HG03575 (cell line): ENCODE results near the gene GBP3.
"Not testable (repeated sequence)": the region's sequence is repeated elsewhere in the genome, so short reads cannot be mapped to it uniquely, and the experiment has no call there.

ENCODE experiments used
- ATAC-seq: cut with Tn5 transposase; IDR thresholded peaks from one replicate; pipeline ENCODE4 v1.9.1; 2021; ENCODE audit not compliant: unreplicated experiment, insufficient number of reproducible peaks, low FRiP score; ENCODE audit errors: extremely low read depth

GBP3 gene, protein sequence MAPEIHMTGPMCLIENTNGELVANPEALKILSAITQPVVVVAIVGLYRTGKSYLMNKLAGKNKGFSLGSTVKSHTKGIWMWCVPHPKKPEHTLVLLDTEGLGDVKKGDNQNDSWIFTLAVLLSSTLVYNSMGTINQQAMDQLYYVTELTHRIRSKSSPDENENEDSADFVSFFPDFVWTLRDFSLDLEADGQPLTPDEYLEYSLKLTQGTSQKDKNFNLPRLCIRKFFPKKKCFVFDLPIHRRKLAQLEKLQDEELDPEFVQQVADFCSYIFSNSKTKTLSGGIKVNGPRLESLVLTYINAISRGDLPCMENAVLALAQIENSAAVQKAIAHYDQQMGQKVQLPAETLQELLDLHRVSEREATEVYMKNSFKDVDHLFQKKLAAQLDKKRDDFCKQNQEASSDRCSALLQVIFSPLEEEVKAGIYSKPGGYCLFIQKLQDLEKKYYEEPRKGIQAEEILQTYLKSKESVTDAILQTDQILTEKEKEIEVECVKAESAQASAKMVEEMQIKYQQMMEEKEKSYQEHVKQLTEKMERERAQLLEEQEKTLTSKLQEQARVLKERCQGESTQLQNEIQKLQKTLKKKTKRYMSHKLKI

DNA sequence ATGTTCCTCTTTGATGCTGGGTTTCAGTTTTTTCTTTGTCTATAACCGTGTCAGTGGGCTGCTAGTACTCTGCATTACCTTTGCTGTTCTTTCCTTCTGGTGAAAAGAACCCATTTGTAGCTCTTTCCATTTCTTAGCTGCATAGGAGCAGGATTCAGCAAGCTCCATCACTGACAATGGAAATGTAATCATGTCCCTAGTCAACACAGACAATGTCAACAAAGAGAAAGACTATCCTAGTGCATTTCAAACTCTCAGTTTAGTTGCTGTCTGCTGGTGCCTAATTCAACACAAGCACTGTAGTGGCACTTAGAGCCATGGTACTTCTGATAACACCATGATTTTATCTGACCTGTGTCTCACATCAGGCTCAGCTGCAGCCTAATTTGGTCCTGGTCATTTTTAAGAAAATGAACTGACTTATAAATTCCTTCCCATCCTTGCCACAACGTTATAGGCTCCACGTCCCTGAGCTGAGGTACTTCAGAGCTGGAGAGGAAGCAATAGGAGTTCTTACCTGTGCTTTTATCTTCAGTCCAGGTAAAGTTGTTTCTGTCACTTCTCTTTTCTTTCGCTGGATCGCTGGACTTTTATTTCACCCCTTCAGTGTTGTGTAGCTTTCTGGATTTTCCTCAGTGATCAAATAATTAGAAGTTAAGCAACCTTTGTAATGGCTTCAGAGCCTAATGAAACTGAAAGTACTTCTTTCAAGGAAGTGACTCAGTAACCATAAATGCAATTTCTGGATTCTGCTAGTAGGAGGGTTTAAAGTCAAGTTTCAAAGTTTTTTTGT is at the start of gene GBP3:
Gene GBP3 (minus strand): TSS at position 700 of the 793 bp plus-strand sequence. CDS start 2,145 bp downstream, outside the sequence.
- no peak for ATAC-seq

DNA sequence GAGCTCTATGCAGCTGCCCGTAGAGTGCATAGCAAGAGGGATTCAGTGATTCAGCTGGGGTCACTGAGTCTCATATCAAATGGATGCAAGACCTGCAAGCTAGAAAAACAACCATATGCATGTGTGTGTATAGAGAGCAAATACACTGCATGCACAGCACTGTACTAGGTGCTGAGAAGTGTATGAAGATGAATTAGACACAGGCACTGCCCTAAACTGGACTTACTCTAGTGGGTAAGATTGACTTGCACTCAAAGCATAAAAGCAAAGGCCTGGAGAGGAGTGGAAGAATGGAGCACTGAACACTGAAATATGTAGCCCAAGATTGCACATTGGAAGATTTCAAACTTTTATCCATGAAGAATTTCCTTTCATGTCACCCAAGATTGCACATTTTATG is 47.8 kb upstream of the GBP3 start:
- no peak for ATAC-seq

DNA sequence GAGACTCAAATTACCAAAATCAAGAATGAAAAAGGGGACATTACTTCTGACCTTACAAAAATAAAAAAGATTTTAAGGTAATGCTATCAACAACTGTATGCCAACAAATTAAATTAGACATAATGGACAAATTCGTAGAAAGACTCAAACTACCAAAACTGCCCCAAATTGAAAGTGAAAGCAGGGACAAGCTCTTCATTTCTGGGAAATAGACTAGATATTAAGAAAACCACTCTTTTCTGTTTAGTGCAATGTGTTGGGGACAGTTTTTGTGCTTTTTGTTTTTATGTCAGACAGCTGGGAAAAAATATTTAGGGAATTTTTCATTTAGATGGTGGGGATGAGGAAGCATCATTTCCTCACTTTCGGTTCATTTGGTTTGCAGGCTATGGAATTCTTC is 47.3 kb upstream of the GBP3 start:
- ATAC-seq, result no peak

DNA sequence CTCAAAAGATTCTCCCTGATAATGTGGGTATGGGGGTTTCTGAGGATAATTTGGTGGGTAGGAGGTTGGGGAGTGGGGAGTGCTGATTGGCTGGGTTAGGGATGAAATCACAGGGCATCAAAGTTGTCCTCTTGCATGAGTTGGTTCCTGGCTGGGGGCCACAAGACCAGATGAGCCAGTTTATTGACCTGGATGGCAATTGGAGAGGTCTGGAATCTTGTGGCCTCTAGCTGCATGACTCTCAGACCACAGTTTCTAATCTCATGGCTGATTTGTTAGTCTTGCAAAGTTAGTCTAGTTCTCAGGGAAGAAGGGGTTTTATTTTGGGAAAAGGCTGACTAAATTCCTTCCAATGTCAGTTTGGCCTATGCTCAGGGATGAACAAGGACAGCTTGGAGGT is 45.6 kb upstream of the GBP3 start:
- no peak for ATAC-seq

DNA sequence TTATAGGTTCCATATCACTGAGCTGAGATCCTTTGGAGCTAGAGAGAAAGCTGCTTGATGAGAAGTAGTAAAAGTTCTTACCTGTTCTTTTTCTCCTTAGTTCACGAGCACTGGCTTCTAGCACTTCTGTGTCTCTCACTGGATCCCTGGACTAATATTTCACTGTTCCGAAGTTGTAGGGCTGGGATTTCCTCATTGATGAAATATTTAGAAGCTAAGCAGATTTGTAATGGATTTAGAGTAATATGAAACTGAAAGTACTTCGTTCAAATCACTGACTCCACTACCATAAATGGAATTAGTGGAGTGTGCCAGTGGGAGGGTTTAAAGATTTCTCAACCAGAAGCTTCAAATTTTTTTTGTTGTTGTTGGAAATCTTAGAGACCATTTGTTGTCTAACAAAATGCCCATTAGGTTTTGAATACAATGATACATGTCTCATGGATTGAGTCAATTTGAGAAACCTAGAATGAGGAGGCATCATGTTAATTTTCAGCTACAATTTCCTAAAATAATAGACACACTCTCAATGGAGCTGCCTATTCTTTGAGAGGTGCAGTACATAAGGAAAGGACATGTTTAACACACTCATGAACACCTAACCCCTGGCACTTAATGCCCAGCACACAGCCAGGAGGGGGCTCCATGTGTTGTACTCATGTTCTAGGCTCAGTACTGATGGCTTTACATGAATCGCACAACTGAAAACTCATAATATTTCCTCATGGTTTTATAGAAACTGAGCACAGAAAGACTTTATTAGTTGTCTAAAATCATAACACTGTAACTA is 42.6 kb upstream of the GBP3 start, which contains the start of gene GBP1:
Gene GBP1 (minus strand): TSS at position 130 of the 790 bp plus-strand sequence. CDS start 1,974 bp downstream, outside the sequence.
- no peak for ATAC-seq

DNA sequence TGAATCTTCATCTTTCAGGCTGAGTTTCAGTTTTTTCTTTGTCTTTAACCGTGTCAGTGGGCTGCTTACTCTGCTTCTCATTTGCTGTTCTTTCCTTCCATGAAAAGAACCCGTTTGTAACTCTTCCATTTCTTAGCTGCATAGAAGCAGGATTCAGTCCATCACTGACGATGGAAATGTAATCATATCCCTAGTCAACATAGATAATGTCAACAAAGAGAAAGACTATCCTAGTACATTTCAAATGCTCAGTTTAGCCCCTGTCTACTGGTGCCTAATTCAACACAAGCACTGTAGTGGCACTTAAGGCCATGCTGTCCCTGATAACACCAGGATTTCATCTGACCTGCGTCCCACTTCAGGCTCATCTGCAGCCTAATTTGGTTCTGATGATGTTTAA is 42.0 kb upstream of the GBP3 start:
- no peak for ATAC-seq

DNA sequence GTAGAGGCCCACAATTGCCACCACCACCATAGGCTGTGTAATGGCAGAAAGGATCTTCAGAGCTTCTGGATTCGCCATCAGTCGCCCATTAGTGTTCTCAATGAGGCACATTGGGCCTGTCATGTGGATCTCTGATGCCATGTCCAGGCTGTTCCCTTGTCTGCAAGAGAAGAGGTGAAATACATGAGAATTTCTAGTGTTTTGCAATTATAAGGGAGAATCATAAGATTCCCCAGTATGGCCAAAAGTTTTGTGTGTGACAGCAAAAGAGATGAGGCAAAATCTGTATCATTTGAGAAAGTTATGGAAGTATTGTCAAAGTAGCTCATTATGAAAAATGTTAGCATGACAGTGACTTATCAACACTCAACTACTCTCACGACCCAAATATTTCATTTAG is 40.4 kb upstream of the GBP3 start:
- ATAC-seq, result no peak

DNA sequence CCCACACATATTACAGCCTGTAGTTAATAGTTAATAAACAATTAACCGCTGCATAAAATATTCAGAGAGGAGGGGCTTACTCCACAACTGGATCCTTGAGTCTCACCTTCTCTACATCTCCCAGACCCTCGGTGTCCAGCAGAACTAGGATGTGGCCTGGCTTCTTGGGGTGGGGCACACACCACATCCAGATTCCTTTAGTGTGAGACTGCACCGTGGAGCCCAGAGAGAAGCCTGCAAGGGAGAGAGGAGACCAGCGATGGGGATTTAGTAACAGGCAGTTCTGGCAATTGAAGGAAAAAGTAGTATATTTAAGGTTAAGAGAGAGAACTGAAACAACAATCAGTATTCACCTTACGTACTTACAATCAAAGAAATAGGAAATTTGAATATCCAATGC is 37.4 kb upstream of the GBP3 start:
- ATAC-seq, result no peak

DNA sequence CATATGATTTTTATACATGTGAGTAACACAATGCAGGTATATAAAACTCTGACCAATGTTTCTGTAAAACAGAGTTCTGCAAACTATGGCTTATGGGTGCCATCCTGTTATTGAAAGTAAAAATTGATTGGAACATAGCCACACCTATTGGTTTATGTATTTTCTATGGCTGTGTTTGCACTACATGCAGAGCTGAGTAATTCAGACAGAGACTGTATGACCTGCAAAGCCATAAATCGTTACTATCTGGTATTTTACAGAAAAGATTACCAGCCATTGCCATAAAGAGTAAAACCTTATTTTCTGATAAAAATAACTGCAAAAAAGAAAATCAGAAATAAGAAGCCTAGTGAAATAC is 29.3 kb upstream of the GBP3 start:
- no peak for ATAC-seq

DNA sequence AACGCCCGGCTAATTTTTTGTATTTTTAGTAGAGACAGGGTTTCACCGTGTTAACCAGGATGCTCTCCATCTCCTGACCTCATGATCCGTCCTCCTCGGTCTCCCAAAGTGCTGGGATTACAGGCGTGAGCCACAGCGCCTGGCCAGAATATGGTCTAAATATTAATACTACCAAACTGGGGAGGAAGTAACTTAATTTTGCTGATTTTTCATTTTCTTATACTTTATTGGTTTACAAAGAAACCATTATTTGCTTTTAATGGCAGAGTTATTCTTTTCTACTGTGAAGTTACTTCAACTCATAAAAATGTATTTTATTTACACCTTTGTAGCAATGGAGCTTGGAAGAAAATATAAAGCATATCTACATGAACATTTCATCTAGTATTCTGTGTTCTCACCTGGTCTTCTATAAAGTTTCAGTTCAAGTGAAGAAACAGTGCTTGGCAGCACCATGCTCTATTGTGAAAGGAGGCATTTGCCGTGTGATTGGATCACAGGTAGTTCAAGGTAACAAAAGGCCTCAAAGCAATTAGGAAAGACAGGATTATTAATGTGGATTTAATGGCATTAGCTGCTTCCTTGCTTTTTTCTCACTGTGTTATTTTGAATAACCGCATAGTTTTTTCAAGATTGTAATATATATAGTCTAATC is 28.8 kb upstream of the GBP3 start:
- no peak for ATAC-seq

DNA sequence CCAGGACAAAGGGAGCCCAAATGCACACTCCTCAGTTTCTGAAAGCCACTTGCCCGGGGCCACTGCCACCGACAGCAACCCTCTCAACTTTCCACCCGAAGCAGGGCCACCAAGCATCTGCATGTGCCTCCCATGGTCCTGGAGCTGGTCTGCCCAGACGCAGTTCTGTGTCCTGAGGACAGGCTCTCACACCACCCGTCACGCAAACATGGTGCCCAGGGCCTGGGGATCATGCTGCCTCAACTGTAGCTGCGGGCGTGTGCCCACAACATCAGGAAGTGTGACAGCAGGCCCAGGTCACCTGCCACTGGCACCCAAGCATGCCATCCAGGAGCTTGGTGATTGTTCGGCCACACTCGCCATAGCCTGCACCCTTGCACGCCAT is 28.0 kb upstream of the GBP3 start:
- ATAC-seq, result no peak

DNA sequence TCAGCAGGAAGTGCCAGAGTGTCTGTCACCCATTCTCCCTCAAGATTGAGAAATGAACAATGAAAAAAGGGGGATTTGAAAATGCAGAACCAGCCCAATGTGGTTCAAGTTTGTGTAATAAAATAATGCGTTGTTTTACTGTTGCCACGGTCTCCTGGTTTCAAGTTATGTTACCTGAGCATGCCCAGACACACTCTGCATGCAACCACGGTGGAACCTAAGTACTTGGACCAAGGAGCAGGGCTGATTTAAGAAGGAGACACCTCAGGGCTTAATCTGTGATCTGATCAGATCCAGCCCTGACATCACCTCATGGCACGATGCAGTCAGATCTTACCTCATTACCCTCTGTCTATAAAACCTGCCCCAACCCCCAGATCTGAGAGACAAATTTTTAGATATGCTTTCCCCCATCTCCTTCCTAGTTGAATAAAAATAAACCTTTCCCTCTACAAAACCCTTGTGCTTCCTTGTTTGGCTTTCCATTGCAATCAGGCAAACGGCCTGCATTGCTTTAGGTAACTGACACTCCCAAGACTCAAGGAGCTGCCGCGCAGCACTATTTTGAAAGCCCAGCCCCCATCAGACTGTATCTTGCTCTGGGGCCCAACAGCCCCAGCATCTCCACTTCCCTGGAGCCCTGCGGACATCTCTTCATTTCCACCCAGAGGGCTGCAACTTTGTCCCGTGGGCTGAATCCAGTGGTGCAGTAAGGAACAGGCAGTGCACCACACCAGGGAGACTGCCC is 27.4 kb upstream of the GBP3 start:
- ATAC-seq, result not testable (repeated sequence)

DNA sequence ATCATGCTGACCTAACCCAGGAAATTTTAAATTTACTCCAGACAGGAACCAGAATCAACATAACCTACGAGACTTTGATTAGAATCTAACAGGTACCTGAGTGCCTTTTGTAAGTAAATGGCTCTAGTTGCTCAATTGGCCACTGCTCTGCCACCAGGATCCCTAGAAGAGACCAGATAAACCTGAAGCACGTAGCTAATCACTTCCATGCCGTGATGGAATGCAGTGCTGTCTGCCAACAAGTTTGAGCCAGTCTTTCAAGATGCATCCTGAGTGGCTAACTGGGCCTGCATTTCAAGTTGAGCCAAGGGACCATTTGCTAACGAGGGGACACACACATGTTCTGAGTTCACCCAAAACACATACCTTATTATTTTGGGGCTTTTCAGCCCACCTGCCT is 26.5 kb upstream of the GBP3 start:
- not testable (repeated sequence) for ATAC-seq

DNA sequence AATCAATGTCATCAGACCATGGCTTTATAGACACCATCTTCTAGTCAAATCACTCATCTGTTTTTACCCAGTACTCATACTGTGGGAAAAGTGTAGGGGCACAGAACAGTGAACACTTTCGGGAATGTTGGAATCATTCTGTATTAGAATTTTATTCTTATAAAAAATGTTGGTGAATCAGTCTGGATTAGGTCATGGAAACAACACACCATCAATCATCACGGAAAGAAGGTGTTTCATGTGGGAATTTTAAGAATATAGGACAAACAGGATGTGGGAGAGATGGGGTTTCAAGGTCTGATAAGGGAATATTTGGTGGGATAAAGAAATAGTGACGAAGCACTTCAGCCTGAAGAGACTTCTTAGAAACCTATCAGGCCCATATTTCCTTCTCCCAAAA is 25.1 kb upstream of the GBP3 start:
- ATAC-seq, result no peak

DNA sequence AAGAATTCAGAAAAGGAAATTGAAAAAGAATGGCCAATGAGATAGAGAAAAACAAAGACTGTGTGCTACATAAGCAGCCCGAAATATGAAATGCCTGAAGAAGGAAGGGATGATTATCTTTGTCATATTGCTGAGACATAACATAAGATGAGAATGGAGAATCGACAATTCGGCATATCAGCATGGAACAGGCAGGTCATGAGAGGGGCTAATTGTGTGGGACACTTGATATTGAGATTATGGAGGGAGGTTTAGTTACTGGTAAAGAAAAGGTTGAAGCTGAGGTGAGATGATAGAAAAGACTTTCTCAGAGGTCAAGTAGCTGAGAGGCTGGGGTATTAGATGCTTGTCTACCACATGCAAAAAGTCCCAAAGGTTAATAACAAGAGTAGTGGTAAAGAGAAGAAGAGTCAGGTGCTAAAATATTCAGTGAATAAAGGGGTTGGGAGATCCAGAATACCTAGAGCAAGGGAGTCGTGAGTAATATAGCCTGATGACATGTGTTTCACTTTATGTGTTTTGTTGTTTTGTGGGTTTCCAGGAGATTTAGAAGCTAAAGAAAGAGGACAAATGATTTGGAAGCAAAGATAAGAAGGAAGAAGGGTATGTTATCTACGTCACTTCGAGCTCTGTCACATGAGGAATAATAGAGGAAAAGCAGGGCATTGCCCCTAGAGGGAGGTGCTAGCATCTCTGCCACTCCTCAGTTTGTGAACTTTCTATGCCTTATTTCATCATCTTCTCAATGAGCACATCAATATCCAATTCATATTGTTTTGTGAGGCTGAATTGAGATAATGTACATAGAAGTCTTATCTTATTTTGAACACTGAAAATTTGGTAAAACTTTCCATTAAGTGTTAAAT is 23.9 kb upstream of the GBP3 start:
- ATAC-seq, result not testable (repeated sequence)

DNA sequence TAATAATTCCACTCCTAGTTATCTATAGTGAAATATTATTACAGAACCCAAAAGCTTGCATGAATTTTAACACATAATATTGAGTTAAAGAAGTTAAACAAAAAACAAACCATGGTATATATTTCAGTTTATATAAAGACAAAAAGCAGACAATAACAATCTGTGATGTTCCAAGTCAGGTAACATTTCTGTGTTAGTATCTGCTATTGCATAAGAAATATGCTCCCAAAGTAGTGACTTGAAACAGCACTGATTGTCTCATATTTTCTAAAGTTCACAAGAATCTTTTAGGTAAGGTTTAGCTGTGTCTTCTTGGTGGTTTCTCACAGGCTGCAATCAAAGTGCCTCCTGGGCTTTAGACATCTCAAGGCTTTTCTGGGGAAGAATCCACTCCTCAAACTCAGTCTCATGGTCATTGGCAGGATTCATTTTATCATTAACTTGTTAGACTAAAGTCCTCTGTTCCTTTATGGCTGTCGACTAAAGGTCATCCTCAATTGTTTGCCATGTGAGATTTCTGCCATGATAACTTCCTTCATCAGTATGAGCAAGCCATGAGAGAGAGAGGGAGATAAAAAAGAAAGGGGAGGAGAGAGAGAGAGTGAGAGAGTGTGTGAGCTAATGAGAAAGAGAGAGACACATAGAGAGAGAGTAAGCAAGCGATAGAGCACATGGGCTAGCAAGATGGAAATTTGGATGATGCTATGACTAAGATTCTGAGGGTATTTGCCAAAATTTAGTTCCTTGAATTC is 22.5 kb upstream of the GBP3 start:
- no peak for ATAC-seq

DNA sequence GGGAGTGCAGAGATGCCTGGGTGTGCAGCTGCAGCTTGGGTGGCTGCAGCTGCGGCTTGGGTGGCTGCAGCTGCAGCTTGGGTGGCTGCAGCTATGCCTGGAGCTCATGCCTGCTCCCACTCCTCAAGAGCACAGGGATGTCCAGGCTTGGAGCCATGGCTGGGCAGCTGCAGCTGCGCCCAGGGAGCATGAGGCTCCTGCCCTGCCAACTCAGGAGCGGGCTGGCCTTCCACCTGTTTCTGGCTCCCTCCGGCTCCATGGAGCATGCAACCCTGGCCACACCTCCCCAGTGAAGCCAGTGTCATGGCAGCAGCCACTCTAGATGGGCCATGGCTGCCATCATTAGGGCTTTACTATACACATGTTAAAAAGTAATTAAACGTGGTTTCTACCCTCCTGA is 21.3 kb upstream of the GBP3 start:
- no peak for ATAC-seq
